HuH-7.5 (cell line): Measurements from ENCODE around the gene URGCP.
"Not testable (repeated sequence)": the region's sequence is repeated elsewhere in the genome, so short reads cannot be mapped to it uniquely, and the experiment has no call there.

Experiments
- DNase-seq: peaks from one replicate; pipeline ENCODE4 v3.0.0; 2011; ENCODE audit warnings: low spot score

URGCP gene

GRCh38 chr7:43834463-43835251 is 71.7 kb downstream of the URGCP start:
- DNase-seq = no peak

DNA sequence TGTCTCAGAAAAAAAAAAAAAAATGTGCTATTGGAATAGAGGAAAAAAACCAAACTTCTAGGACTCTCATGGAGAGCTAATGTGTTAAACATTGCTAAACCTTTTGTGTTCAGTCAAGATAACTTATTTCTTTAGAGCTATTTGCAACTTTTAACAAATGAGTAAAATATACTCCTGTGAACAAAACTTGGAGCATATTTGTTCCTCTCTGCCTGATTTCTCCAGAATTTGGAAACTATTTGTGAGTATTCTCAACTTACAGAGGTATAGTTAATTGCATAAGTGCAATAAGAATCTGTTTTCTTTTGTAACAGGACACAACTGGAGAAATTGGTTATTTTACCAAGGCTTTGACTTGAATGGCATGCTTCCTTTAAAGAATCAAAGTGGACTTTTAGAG is 75.5 kb downstream of the URGCP start:
- not testable (repeated sequence) for DNase-seq
